Endothelial cell of umbilical vein (primary cell): ENCODE data around the gene LEP.

ENCODE experiments used
- EZH2 ChIP-seq: IDR thresholded peaks from 2 replicates; pipeline ENCODE4 v1.6.1; 2012; ENCODE audit warnings: borderline replicate concordance, low read depth, mild to moderate bottlenecking, moderate library complexity, low read length, inconsistent platforms; ENCODE audit not compliant: severe bottlenecking
- MYC ChIP-seq: IDR thresholded peaks from one replicate; pipeline ENCODE4 v1.6.1; 2011; ENCODE audit warnings: mild to moderate bottlenecking, low read depth, low read length
- POLR2A ChIP-seq: IDR thresholded peaks from 2 replicates; pipeline ENCODE4 v1.6.1; 2012; ENCODE audit warnings: low read depth, mild to moderate bottlenecking, control low read depth, low read length
- POLR2AphosphoS5 ChIP-seq: IDR thresholded peaks from 2 replicates; pipeline ENCODE4 v1.6.1; 2012; ENCODE audit warnings: low read depth, mild to moderate bottlenecking, control low read depth, low read length, moderate library complexity; ENCODE audit not compliant: insufficient read depth
- TF ChIP-seq, protein P1 (sequence below), 2 donors: IDR thresholded peaks; 1 replicate in 1 of 2; 2 replicates in 1 of 2; pipeline ENCODE4 v1.5.1; 2011; ENCODE audit warnings: low read length in 2 of 2, mild to moderate bottlenecking in 2 of 2, moderate library complexity in 2 of 2, control low read depth in 1 of 2, inconsistent platforms in 1 of 2, low read depth in 1 of 2; ENCODE audit not compliant: insufficient read depth in 1 of 2; ENCODE audit errors: extremely low read depth in 1 of 2

DNA sequence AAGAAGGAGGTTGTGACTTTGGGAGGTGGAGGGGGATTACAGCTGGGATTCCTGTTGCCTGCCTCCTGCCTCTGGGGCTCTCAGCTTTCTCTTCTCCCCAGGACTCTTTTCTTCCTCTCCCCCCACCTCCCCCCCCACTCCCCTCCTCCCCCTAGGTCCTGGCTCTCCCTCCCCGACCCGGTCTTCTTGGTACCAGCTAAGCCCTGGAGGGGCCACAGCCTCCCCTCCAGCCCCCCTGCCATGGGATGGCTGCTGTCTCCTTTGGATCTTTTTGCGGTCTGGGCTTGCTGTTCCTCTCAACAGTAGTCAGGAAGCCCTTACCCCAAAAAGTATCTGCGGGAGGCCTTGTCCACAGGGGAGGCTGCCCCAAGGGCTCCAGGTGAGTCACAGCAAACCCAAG, 33.5 kb upstream of the LEP start:
- TF ChIP-seq POLR2A = no peak
- no peak for TF ChIP-seq POLR2AphosphoS5
- TF ChIP-seq EZH2 = no peak
- TF ChIP-seq, protein P1, sequence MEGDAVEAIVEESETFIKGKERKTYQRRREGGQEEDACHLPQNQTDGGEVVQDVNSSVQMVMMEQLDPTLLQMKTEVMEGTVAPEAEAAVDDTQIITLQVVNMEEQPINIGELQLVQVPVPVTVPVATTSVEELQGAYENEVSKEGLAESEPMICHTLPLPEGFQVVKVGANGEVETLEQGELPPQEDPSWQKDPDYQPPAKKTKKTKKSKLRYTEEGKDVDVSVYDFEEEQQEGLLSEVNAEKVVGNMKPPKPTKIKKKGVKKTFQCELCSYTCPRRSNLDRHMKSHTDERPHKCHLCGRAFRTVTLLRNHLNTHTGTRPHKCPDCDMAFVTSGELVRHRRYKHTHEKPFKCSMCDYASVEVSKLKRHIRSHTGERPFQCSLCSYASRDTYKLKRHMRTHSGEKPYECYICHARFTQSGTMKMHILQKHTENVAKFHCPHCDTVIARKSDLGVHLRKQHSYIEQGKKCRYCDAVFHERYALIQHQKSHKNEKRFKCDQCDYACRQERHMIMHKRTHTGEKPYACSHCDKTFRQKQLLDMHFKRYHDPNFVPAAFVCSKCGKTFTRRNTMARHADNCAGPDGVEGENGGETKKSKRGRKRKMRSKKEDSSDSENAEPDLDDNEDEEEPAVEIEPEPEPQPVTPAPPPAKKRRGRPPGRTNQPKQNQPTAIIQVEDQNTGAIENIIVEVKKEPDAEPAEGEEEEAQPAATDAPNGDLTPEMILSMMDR (IDR thresholded peaks at IDR 0.05; ENCODE audit: extremely low read depth in 1 of 2, insufficient read depth in 1 of 2, low read depth in 1 of 2, low read length in 2 of 2) = no peak
- no peak for TF ChIP-seq MYC
